ENCODE results near the gene PLB1.

PLB1 gene

DNA sequence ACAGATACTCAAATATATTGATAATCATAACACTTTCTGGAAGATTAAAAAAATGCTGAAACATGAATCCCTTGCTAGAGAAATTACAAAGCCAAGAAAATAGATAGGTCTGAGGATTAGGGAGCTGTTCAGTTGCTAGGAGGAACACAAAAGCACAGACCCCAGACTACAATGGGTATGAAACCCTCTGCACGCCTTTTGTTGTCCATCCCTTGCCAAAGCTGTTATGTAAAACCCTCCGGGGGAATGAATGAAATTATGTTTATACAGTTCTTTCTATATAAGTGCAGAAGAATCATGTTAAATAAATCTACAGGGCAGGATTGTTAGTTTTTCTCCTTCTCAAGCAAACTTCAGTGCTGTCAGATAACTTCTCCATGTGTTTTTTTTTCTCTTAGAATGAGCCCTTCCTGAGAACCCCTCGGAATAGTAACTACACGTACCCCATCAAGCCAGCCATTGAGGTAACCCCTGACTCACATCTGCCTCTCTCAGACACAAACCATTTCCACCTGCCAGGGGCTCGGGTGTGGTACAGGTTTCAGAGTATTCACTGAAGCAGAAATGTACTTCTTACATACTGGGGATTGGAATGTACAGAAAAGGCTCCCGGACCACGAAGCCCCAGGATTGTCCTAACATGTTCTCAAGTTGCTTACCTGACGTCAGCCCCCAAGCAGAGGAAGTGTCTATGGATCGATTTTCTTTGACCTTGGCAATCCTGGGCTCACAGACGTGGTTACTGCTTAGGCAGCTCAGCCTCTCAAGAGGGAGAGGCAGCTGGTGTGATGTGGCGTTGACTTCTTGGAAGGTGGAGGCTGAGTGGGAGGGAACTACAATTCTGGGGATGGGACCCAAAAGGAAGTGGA lies 118.0 kb downstream of the PLB1 start:
- no peak for DNase-seq (ENCODE audit: low read depth)

- no peak for DNase-seq (ENCODE audit: low read depth)
These were observed 119.8 kb downstream of the PLB1 start for GRCh38 chr2:28615706-28616105.

DNA sequence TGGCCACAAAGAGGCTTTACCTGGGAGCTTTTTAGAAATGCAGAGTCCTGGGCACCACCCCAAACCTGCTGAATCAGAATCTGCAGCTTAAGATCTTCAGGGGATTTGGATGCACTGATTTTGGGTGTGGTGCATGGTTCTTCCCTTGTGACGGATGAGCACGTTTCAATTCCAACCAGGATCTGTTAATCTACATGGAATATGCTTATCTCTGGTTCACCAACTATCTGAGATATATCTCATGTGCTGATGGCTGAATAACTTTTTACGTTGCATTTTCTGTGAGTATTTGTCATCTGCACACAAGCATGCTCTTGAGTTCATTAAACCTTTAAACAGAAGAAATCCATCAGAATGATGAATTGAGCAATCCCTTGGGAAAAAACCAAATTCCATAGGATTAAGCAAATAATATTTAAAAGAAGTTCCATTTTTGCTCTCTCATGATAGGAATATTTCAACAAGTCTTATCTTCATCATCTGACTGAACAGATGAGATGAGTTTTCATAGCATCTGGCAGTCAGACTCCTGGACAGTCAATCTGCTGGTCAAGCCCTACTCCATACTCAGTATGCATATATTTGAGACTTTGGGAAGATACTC lies 120.6 kb downstream of the PLB1 start:
- no peak for DNase-seq (ENCODE audit: low read depth)

- DNase-seq (ENCODE audit: low read depth), result no peak
These were observed 121.8 kb downstream of the PLB1 start for GRCh38 chr2:28617502-28618184.

DNA sequence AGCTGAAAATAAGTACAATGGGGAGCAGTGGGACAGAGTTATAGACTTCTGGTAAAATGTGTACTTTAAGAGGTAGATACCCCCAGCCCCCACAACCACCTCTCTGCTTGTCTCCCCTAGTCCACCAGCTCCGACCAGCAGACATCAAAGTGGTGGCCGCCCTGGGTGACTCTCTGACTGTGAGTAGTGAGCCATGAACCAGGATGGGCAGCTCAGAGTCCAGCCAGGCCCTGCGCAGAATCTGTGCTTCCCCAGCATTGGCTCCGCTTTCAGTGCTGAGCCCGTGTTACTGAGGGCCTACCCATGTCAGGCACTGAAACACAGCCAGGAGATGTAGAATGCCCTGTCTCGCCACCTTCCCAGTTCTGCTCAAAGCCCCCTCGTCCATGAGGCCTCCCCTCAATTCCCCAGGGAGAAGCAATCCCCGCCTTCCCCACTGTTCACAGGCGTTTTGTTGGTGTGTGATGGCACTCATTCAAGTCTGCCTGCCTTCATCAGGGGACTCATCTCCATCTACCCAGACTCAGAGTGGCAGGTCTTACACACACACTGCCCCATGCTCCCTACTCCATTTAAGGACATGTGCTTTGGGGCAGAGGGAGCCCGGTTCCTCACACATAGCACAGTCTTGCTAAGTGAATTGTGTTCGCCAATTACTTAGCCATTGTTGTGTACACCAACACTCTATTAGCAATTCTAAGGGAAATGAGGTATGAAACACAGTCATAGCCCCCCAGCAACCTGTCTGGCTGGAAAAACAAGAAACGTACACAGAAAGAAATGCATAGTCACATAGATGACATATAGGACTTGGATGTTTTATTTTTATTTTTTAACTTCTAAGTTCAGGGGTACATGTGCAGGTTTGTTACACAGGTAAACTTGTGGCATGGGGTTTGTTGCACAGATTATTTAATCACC lies 122.6 kb downstream of the PLB1 start:
- DNase-seq (ENCODE audit: low read depth), result no peak

GRCh38 chr2:28619213-28620196 lies 123.6 kb downstream of the PLB1 start:
- no peak for DNase-seq (ENCODE audit: low read depth)

DNA sequence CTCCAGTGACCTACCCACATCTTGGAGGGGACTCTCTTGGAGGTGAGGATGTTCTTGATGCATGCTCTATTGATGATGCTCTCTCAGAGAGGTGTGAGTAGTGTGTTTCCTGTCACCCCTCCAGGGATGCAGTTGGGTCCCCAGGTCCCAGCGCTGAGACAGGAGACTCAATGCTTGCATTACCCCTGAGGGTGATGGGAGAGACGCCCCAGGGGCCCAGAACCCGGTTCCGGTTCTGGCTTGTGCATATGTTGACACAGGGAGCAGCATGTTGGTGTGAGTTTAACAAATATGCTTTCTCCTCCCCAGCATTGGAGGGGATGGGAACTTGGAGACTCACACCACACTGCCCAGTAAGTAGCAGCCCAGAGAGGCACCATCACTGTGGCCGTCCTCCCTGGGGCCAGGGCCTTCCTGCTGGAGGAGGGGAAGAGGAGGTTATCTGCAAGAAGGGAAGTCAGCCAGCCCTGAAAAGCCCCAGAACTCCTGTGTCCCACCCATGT lies 124.5 kb downstream of the PLB1 start:
- DNase-seq (ENCODE audit: low read depth), result no peak

- no peak for DNase-seq (ENCODE audit: low read depth)
These were observed 124.9 kb downstream of the PLB1 start for GRCh38 chr2:28620801-28621171.

GRCh38 chr2:28621172-28622100 lies 125.6 kb downstream of the PLB1 start:
- DNase-seq (ENCODE audit: low read depth), result peak; percentile 53

DNA sequence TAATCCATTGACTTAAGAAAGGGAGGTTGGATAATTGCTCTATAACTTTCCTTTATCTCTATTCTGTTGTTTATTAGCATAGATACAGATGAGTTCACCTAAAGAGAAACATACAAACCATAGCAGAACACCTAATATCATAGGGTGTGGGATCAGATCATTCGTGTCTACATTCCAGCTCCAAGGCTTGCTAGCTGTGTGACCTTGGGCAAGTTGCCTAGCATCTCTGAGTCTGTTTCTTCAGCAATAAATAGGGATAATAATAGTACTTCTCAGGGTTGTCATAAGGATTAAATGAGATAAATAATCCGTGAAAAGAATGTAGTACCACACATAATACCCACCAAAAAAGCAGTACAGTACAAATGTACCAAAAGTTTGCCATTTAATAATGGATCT lies 126.2 kb downstream of the PLB1 start:
- no peak for DNase-seq (ENCODE audit: low read depth)

GRCh38 chr2:28623582-28624405 lies 127.9 kb downstream of the PLB1 start:
- DNase-seq (ENCODE audit: low read depth), result no peak

- no peak for DNase-seq (ENCODE audit: low read depth)
These were observed 128.6 kb downstream of the PLB1 start for GRCh38 chr2:28624436-28624792.

DNA sequence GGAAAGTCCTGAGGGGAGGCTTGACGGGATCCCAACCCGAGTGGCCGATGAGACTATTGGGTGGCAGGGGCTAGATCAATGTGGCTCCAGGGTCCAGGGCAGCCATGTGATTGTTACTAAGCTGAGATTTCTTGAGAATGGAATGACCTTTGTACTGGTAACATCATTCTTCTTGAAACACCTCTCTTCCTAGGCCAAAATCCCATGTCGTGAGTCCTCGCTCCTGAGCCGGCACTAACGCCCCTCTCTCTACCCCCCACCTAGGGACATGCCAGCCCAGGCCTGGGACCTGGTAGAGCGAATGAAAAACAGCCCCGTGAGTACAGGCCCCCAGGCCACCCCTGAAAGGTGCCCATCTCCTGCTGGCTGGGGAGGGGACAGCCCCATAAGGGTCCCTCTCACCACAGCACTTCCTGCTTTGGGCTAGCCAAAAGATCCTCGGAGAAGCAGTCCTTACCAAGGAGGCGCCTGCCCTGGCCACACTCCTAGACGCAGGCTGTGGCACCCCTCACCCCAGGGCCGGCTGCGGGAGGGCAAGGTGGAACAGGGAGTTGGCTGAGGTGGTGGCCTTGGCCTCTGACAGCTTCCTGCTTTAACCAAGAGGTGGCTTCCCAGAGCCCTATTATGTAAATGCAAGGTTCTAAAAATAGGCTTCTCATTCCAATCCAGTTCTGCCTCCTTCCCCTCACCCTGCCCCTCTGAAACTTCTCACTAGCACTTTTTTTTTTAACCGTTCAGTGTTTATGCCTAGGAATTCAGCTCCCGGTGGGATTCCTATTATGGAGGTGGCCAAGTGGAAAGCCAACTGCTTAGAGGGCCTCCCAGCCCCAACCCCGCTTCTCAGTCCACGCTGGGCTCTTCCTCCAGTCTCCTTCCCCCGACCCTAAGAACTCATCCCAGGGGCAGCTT lies 129.2 kb downstream of the PLB1 start:
- peak; percentile 47 for DNase-seq (ENCODE audit: low read depth)

GRCh38 chr2:28626376-28626775 lies 130.5 kb downstream of the PLB1 start:
- no peak for DNase-seq (ENCODE audit: low read depth)

DNA sequence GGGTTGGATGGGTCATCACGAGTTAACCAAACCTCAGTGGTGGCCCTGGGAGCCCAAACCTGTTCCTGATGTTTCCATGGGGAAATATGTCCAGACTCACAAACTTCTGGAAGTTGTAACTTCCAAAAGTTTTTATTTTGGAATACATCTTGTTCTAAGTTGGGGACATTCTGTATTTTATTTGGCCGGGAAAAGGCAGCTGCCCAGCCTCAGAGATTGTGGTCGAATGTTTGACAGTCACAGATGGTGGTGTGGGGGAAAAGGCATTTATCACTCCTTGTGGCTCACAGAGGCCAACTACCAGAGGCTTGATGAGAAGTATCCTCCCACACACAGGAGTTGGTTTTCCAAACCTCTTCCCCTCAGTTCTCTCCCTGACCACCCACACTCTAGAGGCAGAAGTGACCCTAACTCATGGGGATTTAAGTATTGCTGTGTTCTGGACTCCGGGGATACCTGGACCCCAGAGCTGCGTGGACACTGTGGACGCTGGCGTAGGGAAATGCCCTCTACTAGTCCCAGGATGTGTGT lies 131.1 kb downstream of the PLB1 start:
- no peak for DNase-seq (ENCODE audit: low read depth)

DNA sequence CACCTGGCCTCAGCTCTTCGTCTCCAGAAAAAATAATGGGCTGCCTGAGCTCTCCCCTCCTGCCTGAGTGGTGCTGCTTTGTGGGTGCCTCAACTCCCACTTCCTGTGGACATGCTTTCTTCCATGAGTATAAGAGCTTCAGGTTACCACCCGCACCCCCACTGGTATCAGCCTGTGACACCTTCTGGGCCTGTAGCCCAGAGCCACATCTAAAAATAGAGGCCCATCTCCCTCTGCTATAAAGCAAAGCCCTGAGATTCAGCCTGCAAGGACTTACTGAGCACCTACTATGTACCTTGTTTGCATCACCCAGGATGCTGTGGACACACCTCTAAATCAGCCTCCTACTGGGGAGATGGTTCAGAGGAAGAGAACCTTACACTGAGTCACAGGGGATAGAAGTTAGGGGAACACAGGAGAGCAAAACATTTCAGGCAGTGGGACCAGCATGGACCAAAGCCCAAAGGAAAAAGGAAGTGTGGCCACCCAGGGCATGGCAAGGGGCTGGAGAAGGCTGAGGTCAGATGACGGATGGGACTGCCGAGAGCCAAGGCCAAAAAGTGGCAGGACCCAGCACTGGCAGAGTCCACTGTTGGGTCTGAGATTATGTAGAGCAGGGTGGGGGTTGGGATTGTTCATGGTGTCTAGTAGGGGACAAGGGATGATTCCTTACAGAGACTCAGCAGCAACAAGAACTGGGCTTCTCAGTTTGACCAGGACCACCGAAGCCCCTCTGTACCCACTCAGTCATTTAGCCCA lies 132.0 kb downstream of the PLB1 start:
- no peak for DNase-seq (ENCODE audit: low read depth)

DNA sequence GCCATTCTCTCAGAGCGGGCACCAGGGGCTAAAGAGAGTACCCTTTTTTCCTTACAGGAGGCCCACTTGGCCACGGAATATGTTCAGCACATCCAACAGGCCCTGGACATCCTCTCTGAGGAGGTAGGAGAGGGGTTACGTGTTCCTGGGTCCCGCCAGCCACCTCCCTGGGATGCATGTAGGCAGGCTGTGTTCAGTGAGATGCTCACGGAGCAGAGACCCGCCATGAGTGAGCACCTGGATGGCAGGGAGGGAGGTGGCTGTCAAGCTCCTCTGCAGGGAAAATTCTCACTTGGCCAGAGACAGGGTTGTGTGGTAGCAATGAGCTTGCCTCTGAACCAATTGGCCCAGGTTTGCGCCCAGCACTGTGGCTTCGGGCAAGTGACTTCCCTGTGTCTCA lies 132.6 kb downstream of the PLB1 start:
- no peak for DNase-seq (ENCODE audit: low read depth)

Measured in activated gamma-delta T cell treated with anti-CD3 and anti-CD28 coated beads, Interleukin-2, amount 50 U/mL, for 16 hours (primary cell).